HepG2 (cell line): Measurements from ENCODE around the gene FAM219A. TPM values are rescaled to one million over a fixed set of nuclear protein-coding genes. Genes with fewer than 3 reads are reported as not detected.

Experiments
- CENPX ChIP-seq: sonication (generic); formaldehyde crosslinking; IDR thresholded peaks from 2 replicates; pipeline ENCODE4 v1.9.0; 2021; ENCODE audit warnings: mild to moderate bottlenecking, missing genetic modification reagents, moderate library complexity
- DMTF1 ChIP-seq: sonication (generic); formaldehyde crosslinking; IDR thresholded peaks from 2 replicates; pipeline ENCODE4 v1.4.0; 2020; ENCODE audit warnings: mild to moderate bottlenecking, missing genetic modification reagents
- DNMT1 ChIP-seq: sonication (generic); formaldehyde crosslinking; IDR thresholded peaks from 2 replicates; pipeline ENCODE4 v1.5.1; 2020; ENCODE audit warnings: mild to moderate bottlenecking, missing genetic modification reagents
- FOXP4 ChIP-seq: sonication (generic); formaldehyde crosslinking; IDR thresholded peaks from 2 replicates; pipeline ENCODE4 v1.4.0; 2020; ENCODE audit warnings: missing genetic modification reagents
- IRF2 ChIP-seq: IDR thresholded peaks from 2 replicates; pipeline ENCODE4 v1.6.1; 2018; ENCODE audit warnings: missing genetic modification reagents, missing compliant biosample characterization
- IRX3 ChIP-seq: sonication (generic); formaldehyde crosslinking; IDR thresholded peaks from 2 replicates; pipeline ENCODE4 v1.8.1; 2023; ENCODE audit warnings: mild to moderate bottlenecking, low read depth, missing genetic modification reagents, borderline replicate concordance
- JUND ChIP-seq: sonication (generic); formaldehyde crosslinking; IDR thresholded peaks from 2 replicates; pipeline ENCODE4 v1.8.0; 2022; ENCODE audit warnings: mild to moderate bottlenecking, missing genetic modification reagents
- KLF13 ChIP-seq: sonication (generic); formaldehyde crosslinking; IDR thresholded peaks from 2 replicates; pipeline ENCODE4 v1.4.0; 2020; ENCODE audit warnings: mild to moderate bottlenecking, missing genetic modification reagents
- MYC ChIP-seq: sonication (generic); formaldehyde crosslinking; IDR thresholded peaks from 2 replicates; pipeline ENCODE4 v1.9.0; 2021; ENCODE audit warnings: missing genetic modification reagents, borderline replicate concordance
- NAIF1 ChIP-seq: sonication (generic); formaldehyde crosslinking; IDR thresholded peaks from 2 replicates; pipeline ENCODE4 v1.5.0; 2020; ENCODE audit warnings: mild to moderate bottlenecking, missing genetic modification reagents, borderline replicate concordance
- NFRKB ChIP-seq: fragments of 450-650 bp; IDR thresholded peaks from 2 replicates; pipeline ENCODE4 v1.6.1; 2017
- PHF21A ChIP-seq: sonication (generic); formaldehyde crosslinking; IDR thresholded peaks from 2 replicates; pipeline ENCODE4 v1.5.0; 2020; ENCODE audit warnings: mild to moderate bottlenecking, missing genetic modification reagents
- POLR2AphosphoS5 ChIP-seq: IDR thresholded peaks from 2 replicates; pipeline ENCODE4 v1.6.1; 2012; ENCODE audit warnings: low read depth, low read length
- RBFOX2 ChIP-seq: fragments of 200-400 bp; formaldehyde crosslinking; IDR thresholded peaks from 2 replicates; pipeline ENCODE4 v1.6.1; 2017; ENCODE audit warnings: low read depth, mild to moderate bottlenecking, low read length
- SP5 ChIP-seq: IDR thresholded peaks from 2 replicates; pipeline ENCODE4 v1.6.1; 2016; ENCODE audit warnings: low read depth, borderline replicate concordance
- SRF ChIP-seq: IDR thresholded peaks from 2 replicates; pipeline ENCODE4 v1.6.1; 2011; ENCODE audit warnings: mild to moderate bottlenecking, low read depth, low read length, moderate library complexity
- TEF ChIP-seq: sonication (generic); formaldehyde crosslinking; IDR thresholded peaks from 2 replicates; pipeline ENCODE4 v1.5.0; 2020; ENCODE audit warnings: missing genetic modification reagents
- ZBTB8A ChIP-seq: sonication (generic); formaldehyde crosslinking; IDR thresholded peaks from 2 replicates; pipeline ENCODE4 v1.4.0; 2020; ENCODE audit warnings: mild to moderate bottlenecking, low read depth, missing genetic modification reagents, borderline replicate concordance
- ZIK1 ChIP-seq: sonication (generic); formaldehyde crosslinking; IDR thresholded peaks from 2 replicates; pipeline ENCODE4 v1.5.0; 2020; ENCODE audit warnings: mild to moderate bottlenecking, low read depth, missing genetic modification reagents, borderline replicate concordance
- ZNF337 ChIP-seq: sonication (generic); formaldehyde crosslinking; IDR thresholded peaks from 2 replicates; pipeline ENCODE4 v1.5.1; 2020; ENCODE audit warnings: missing genetic modification reagents, low read depth, mild to moderate bottlenecking, borderline replicate concordance
- ZNF383 ChIP-seq: sonication (generic); formaldehyde crosslinking; IDR thresholded peaks from 2 replicates; pipeline ENCODE4 v1.4.0; 2020; ENCODE audit warnings: missing genetic modification reagents, mild to moderate bottlenecking, borderline replicate concordance
- ZNF430 ChIP-seq: sonication (generic); formaldehyde crosslinking; IDR thresholded peaks from 2 replicates; pipeline ENCODE4 v1.9.0; 2021; ENCODE audit warnings: mild to moderate bottlenecking, missing genetic modification reagents
- ZNF569 ChIP-seq: sonication (generic); formaldehyde crosslinking; IDR thresholded peaks from 2 replicates; pipeline ENCODE4 v1.5.0; 2020; ENCODE audit warnings: mild to moderate bottlenecking, missing genetic modification reagents, moderate library complexity, borderline replicate concordance
- ZNF672 ChIP-seq: sonication (generic); formaldehyde crosslinking; IDR thresholded peaks from 2 replicates; pipeline ENCODE4 v1.8.1; 2022; ENCODE audit warnings: missing genetic modification reagents
- ZSCAN5A ChIP-seq: sonication (generic); formaldehyde crosslinking; IDR thresholded peaks from 2 replicates; pipeline ENCODE4 v1.8.0; 2022; ENCODE audit warnings: mild to moderate bottlenecking, missing genetic modification reagents, borderline replicate concordance
- polyA plus RNA-seq, 8 experiments: library from polyadenylated mRNA; depleted of rRNA in 3 of 8; stranded (reverse) in 7 of 8; unstranded in 1 of 8; fragments of >200 nt; fragmentation: Illumina TruSeq in 4 of 8; extraction: Trizol in 4 of 8; gene quantifications; 2 replicates each; pipeline versions ENCODE4 v1.2.1 to v1.2.3, GENCODE V29; 2011 to 2016; ENCODE audit warnings: low read depth in 4 of 8, missing spikeins in 1 of 8, mixed read lengths in 1 of 8; ENCODE audit not compliant: insufficient read depth in 1 of 8
- total RNA-seq, 5 experiments: library from RNA; depleted of rRNA; stranded (reverse); fragments of >200 nt; fragmentation: Illumina TruSeq; extraction: Trizol; gene quantifications; 2 replicates each; pipeline ENCODE4 v1.2.3, GENCODE V29; 2016; ENCODE audit warnings: low read depth in 1 of 5

FAM219A gene
- total and polyA plus RNA-seq, 2 of the 13 experiments (the other 11 are each of a cell fraction or from before 2014, with no cell fraction given) = 3.9 to 6.4 TPM

- TF ChIP-seq SRF (no peak), ZNF569 (CRISPR knock-in tag) (no peak), FOXP4 (CRISPR knock-in tag) (0 out of 2 replicates have a peak, but pooled peaks have one; percentile 16), ZNF383 (CRISPR knock-in tag) (no peak), MYC (no peak), NAIF1 (CRISPR knock-in tag) (no peak), NFRKB (no peak), ZSCAN5A (CRISPR knock-in tag) (no peak), PHF21A (CRISPR knock-in tag) (no peak), JUND (CRISPR knock-in tag) (no peak), ZIK1 (CRISPR knock-in tag) (no peak), ZNF430 (CRISPR knock-in tag) (no peak), POLR2AphosphoS5 (no peak), CENPX (no peak), DNMT1 (CRISPR knock-in tag) (no peak), SP5 (CRISPR knock-in tag) (no peak), IRF2 (CRISPR knock-in tag) (no peak), ZBTB8A (no peak), ZNF337 (no peak), DMTF1 (CRISPR knock-in tag) (no peak), ZNF672 (CRISPR knock-in tag) (no peak), TEF (peak; percentile 53; the same call in 1 of the 2 replicates), IRX3 (CRISPR knock-in tag) (no peak), KLF13 (CRISPR knock-in tag) (no peak), RBFOX2 (no peak)
Measured at GRCh38 chr9:34493972-34494535, 35.7 kb upstream of the FAM219A start (continued).
